HCT116 (cell line): ENCODE results near the gene TRIM26. TPM values are rescaled to one million over a fixed set of nuclear protein-coding genes. Genes with fewer than 3 reads are reported as not detected.

Source experiments
- ATAC-seq: fragments of 200-7000 bp; cut with Tn5 transposase; 2 replicates; pipeline ENCODE4 v1.9.1; 2020; ENCODE audit warnings: mild to moderate bottlenecking, moderate library complexity
- BruUV-seq: library from RNA; stranded (reverse); fragments of 400-500 nt; replicated peaks from 2 replicates; lab custom pipeline; 2021; lab: Mats Ljungman, UMichigan
- CTCF ChIA-PET: fragments of 300-600 bp; sonication (Branson Sonifier 250); formaldehyde crosslinking; loops from one replicate; lab custom pipeline; 2021; ENCODE audit warnings: antibody characterized with exemption; lab: Charles Lee
- POLR2A ChIA-PET: fragments of 300-600, 350-600 bp; sonication (Branson Sonifier 250); formaldehyde crosslinking; loops from one replicate; lab custom pipeline; 2021; ENCODE audit warnings: antibody characterized with exemption; lab: Charles Lee
- RAD21 ChIA-PET, 2 experiments: fragments of 300-600 bp; sonication (Branson Sonifier 250); formaldehyde crosslinking; loops; one replicate each; lab custom pipeline; 2023; ENCODE audit warnings: low total read pairs in 2 of 2; ENCODE audit not compliant: uncharacterized antibody in 2 of 2, unreplicated experiment in 2 of 2, low non-redundant PET in 1 of 2; lab: Charles Lee
- DNase-seq: peaks from one replicate; pipeline ENCODE4 v3.0.0-alpha.2; 2010; ENCODE audit warnings: low read depth, low spot score
- H2AFZ ChIP-seq: fragments of 200-600 bp; shearing (Covaris generic), sonication (generic); 2 replicates; pipeline ENCODE4 v1.6.1; 2017; ENCODE audit warnings: low read depth, mixed run types, mixed read lengths, antibody characterized with exemption, low read length; ENCODE audit not compliant: poor library complexity, severe bottlenecking
- H3K27ac ChIP-seq: 2 replicates; pipeline ENCODE4 v1.5.1; 2012; ENCODE audit warnings: low read depth, low read length
- H3K27me3 ChIP-seq: fragments of 200-600 bp; sonication (generic); 2 replicates; pipeline ENCODE4 v1.6.1; 2016; ENCODE audit warnings: mixed run types, low read length, mixed read lengths; ENCODE audit not compliant: insufficient read depth
- H3K36me3 ChIP-seq, 2 experiments: fragments of 200-500 bp in 1 of 2; fragments of 200-600 bp in 1 of 2; sonication (Bioruptor generic) in 1 of 2; sonication (generic) in 1 of 2; 2 replicates each; pipeline versions ENCODE4 v1.5.1 to v1.6.1; 2014 to 2016; ENCODE audit warnings: low read length in 2 of 2, inconsistent platforms in 1 of 2, mixed read lengths in 1 of 2, mixed run types in 1 of 2; ENCODE audit not compliant: insufficient read depth in 2 of 2, control insufficient read depth in 1 of 2
- H3K4me1 ChIP-seq, 2 experiments: fragments of 200-600 bp in 1 of 2; sonication (generic) in 1 of 2; 2 replicates each; pipeline versions ENCODE4 v1.5.1 to v1.6.1; 2012 to 2017; ENCODE audit warnings: low read length in 2 of 2, inconsistent platforms in 1 of 2, mild to moderate bottlenecking in 1 of 2, mixed read lengths in 1 of 2, mixed run types in 1 of 2, moderate library complexity in 1 of 2; ENCODE audit not compliant: insufficient read depth in 2 of 2, control insufficient read depth in 1 of 2
- H3K4me2 ChIP-seq: fragments of 200-600 bp; sonication (generic); 2 replicates; pipeline ENCODE4 v1.6.1; 2017; ENCODE audit warnings: mixed run types, low read length, mixed read lengths
- H3K4me3 ChIP-seq, 2 experiments: fragments of 200-600 bp in 1 of 2; sonication (generic) in 1 of 2; replicated peaks in 1 of 2; 2 replicates each; pipeline ENCODE4 v1.5.1; 2011 to 2016; ENCODE audit warnings: low read length in 2 of 2, control low read depth in 1 of 2, low read depth in 1 of 2, mild to moderate bottlenecking in 1 of 2, mixed read lengths in 1 of 2, mixed run types in 1 of 2
- H3K79me2 ChIP-seq: fragments of 200-600 bp; sonication (generic); 2 replicates; pipeline ENCODE4 v1.6.1; 2017; ENCODE audit warnings: mild to moderate bottlenecking, mixed run types, low read length, moderate library complexity, mixed read lengths; ENCODE audit not compliant: insufficient read depth
- H3K9ac ChIP-seq: fragments of 200-600 bp; sonication (generic); 2 replicates; pipeline ENCODE4 v1.6.1; 2016; ENCODE audit warnings: low read length, mixed read lengths
- H3K9me2 ChIP-seq: fragments of 200-600 bp; sonication (generic), shearing (Covaris generic); 2 replicates; pipeline ENCODE4 v1.6.1; 2017; ENCODE audit warnings: mixed run types, mild to moderate bottlenecking, moderate library complexity; ENCODE audit not compliant: insufficient read depth
- H3K9me3 ChIP-seq, 2 experiments: fragments of 200-500 bp in 1 of 2; fragments of 200-600 bp in 1 of 2; sonication (Bioruptor generic) in 1 of 2; sonication (generic) in 1 of 2; 2 replicates each; pipeline ENCODE4 v1.6.1; 2014 to 2017; ENCODE audit warnings: low read length in 2 of 2, mixed read lengths in 2 of 2, inconsistent platforms in 1 of 2, low read depth in 1 of 2, mild to moderate bottlenecking in 1 of 2, mixed run types in 1 of 2, moderate library complexity in 1 of 2; ENCODE audit not compliant: control insufficient read depth in 1 of 2, insufficient read depth in 1 of 2
- H4K20me1 ChIP-seq: fragments of 200-600 bp; sonication (generic), shearing (Covaris generic); 2 replicates; pipeline ENCODE4 v1.6.1; 2017; ENCODE audit warnings: mixed run types, mild to moderate bottlenecking, moderate library complexity; ENCODE audit not compliant: insufficient read depth
- CTCF ChIP-seq, 3 experiments: fragments of 200-600 bp in 1 of 3; sonication (generic) in 1 of 3; IDR thresholded peaks in 2 of 3; conservative IDR thresholded peaks in 1 of 3; 2 replicates each; pipeline ENCODE4 v1.5.1; 2012 to 2017; ENCODE audit warnings: low read depth in 2 of 3, low read length in 2 of 3, antibody characterized with exemption in 1 of 3, borderline replicate concordance in 1 of 3, control low read depth in 1 of 3, mild to moderate bottlenecking in 1 of 3, mixed read lengths in 1 of 3, mixed run types in 1 of 3, moderate library complexity in 1 of 3; ENCODE audit not compliant: insufficient read depth in 1 of 3
- EGR1 ChIP-seq: IDR thresholded peaks from 2 replicates; pipeline ENCODE4 v1.6.1; 2012; ENCODE audit warnings: low read depth
- ELF1 ChIP-seq: IDR thresholded peaks from 2 replicates; pipeline ENCODE4 v1.6.1; 2012; ENCODE audit warnings: low read depth, borderline replicate concordance
- EZH2phosphoT487 ChIP-seq: fragments of 200-600 bp; IDR thresholded peaks from 2 replicates; pipeline ENCODE4 v1.6.1; 2018; ENCODE audit warnings: antibody characterized with exemption, borderline replicate concordance
- FOSL1 ChIP-seq: IDR thresholded peaks from 2 replicates; pipeline ENCODE4 v1.6.1; 2012; ENCODE audit warnings: low read depth
- JUND ChIP-seq: IDR thresholded peaks from 2 replicates; pipeline ENCODE4 v1.6.1; 2012
- MAX ChIP-seq: IDR thresholded peaks from 2 replicates; pipeline ENCODE4 v1.6.1; 2012
- POLR2A ChIP-seq: IDR thresholded peaks from 2 replicates; pipeline ENCODE4 v1.7.0; 2011; ENCODE audit warnings: borderline replicate concordance; ENCODE audit not compliant: insufficient read depth, insufficient read length; ENCODE audit errors: extremely low read depth
- RAD21 ChIP-seq: IDR thresholded peaks from 2 replicates; pipeline ENCODE4 v1.6.1; 2012; ENCODE audit warnings: low read depth, mild to moderate bottlenecking
- SP1 ChIP-seq: IDR thresholded peaks from 2 replicates; pipeline ENCODE4 v1.6.1; 2012; ENCODE audit warnings: low read depth
- SRF ChIP-seq: IDR thresholded peaks from 2 replicates; pipeline ENCODE4 v1.6.1; 2012; ENCODE audit warnings: low read depth
- TCF7L2 ChIP-seq: IDR thresholded peaks from 2 replicates; pipeline ENCODE4 v1.7.0; 2011; ENCODE audit warnings: borderline replicate concordance, inconsistent platforms; ENCODE audit not compliant: insufficient read depth, insufficient read length; ENCODE audit errors: extremely low read depth
- YY1 ChIP-seq: IDR thresholded peaks from 2 replicates; pipeline ENCODE4 v1.6.1; 2011; ENCODE audit warnings: low read length, low read depth, moderate library complexity, mild to moderate bottlenecking; ENCODE audit not compliant: insufficient replicate concordance; ENCODE audit errors: extremely low read depth
- ZBTB33 ChIP-seq: IDR thresholded peaks from 2 replicates; pipeline ENCODE4 v1.6.1; 2011; ENCODE audit warnings: mild to moderate bottlenecking, low read length, moderate library complexity; ENCODE audit not compliant: insufficient replicate concordance; ENCODE audit errors: extremely low read depth
- ZFX ChIP-seq: fragments of 450-650 bp; IDR thresholded peaks from 2 replicates; pipeline ENCODE4 v1.6.1; 2017
- ZNF274 ChIP-seq: fragments of 200-500 bp; sonication (Bioruptor generic); IDR thresholded peaks from 2 replicates; pipeline ENCODE4 v1.6.1; 2014; ENCODE audit warnings: mild to moderate bottlenecking, low read depth, low read length, inconsistent platforms
- intact Hi-C: fragments of 100-400 bp; cut with micrococcal nuclease; formaldehyde crosslinking; loops from 2 replicates; pipeline ENCODE4 v1.10.0; 2022
- total RNA-seq: library from RNA; stranded (reverse); gene quantifications from one replicate; pipeline ENCODE4 v1.2.1, GENCODE V29; 2021; ENCODE audit not compliant: unreplicated experiment

Gene TRIM26
- total RNA-seq, 1 experiment from 2014 or later = 32.2 TPM

- Histone ChIP-seq H3K27me3 (no peaks in the 10 kb centered on the region), H3K4me1 (peaks cover 0 to 5% of the 10 kb centered on the region in 2 experiments; a peak in 2 of 4 replicates), H3K9ac (no peak overlapping the region), H4K20me1 (no peaks in the 10 kb centered on the region), H2AFZ (no peak overlapping the region), H3K9me3 (no peaks in the 10 kb centered on the region), H3K79me2 (peaks cover 72% of the 10 kb centered on the region), H3K36me3 (peaks cover 15 to 24% of the 10 kb centered on the region in 2 experiments), H3K4me2 (no peak overlapping the region), H3K4me3 (no peak overlapping the region), H3K27ac (no peak overlapping the region), H3K9me2 (no peaks in the 10 kb centered on the region)
- RAD21 ChIA-PET = no interaction called here
- CTCF ChIA-PET = no interaction called here
- BruUV-seq = no TSS peak
- no peak for ATAC-seq
- intact Hi-C loops = no loop called here
- POLR2A ChIA-PET = no interaction called here
- no peak for DNase-seq
- no peak for TF ChIP-seq SP1
- no peak for TF ChIP-seq ZFX
- no peak for TF ChIP-seq JUND
- TF ChIP-seq ELF1 = no peak
- TF ChIP-seq ZNF274 = no peak
Observed at GRCh38 chr6:30202366-30202765, 10.8 kb downstream of the TRIM26 start.

GRCh38 chr6:30200551-30201281, 12.5 kb downstream of the TRIM26 start:
- Histone ChIP-seq H3K9me2 (no peaks in the 10 kb centered on the region), H3K36me3 (peaks cover 15 to 30% of the 10 kb centered on the region in 2 experiments), H3K9me3 (no peaks in the 10 kb centered on the region), H3K4me2 (no peak overlapping the region), H3K9ac (no peak overlapping the region), H3K4me3 (no peak overlapping the region), H3K4me1 (peaks cover 0 to 5% of the 10 kb centered on the region in 2 experiments; a peak in 1 of 4 replicates), H3K79me2 (peaks cover 56% of the 10 kb centered on the region), H3K27ac (no peak overlapping the region), H3K27me3 (no peaks in the 10 kb centered on the region), H2AFZ (no peak overlapping the region), H4K20me1 (no peaks in the 10 kb centered on the region)
- POLR2A ChIA-PET = no interaction called here
- RAD21 ChIA-PET = no interaction called here
- ATAC-seq (no peak), DNase-seq (no peak)
- BruUV-seq = no TSS peak
- intact Hi-C loops = no loop called here
- CTCF ChIA-PET = no interaction called here
- TF ChIP-seq RAD21 = no peak
- TF ChIP-seq TCF7L2 = no peak
- TF ChIP-seq ZNF274 = no peak
- no peak for TF ChIP-seq ZBTB33
- no peak for TF ChIP-seq FOSL1
- TF ChIP-seq EZH2phosphoT487 = no peak
- TF ChIP-seq POLR2A = no peak
- TF ChIP-seq ELF1 = no peak
- TF ChIP-seq EGR1 = no peak
- no peak for TF ChIP-seq YY1
- TF ChIP-seq SP1 = no peak
- no peak for TF ChIP-seq SRF
- no peak for TF ChIP-seq CTCF (IDR thresholded peaks at IDR 0.05 in 2 of 3, conservative IDR thresholded peaks at IDR 0.05 in 1 of 3; ENCODE audit: borderline replicate concordance in 1 of 3, insufficient read depth in 1 of 3, low read depth in 2 of 3, low read length in 2 of 3)
- no peak for TF ChIP-seq MAX
- no peak for TF ChIP-seq JUND
